Ovary (tissue), 3 donors: ENCODE data around the gene FOXM1.

Experiments used
- EP300 ChIP-seq: sonication (generic); formaldehyde crosslinking; IDR thresholded peaks from one replicate; pipeline ENCODE4 v1.6.1; 2017; ENCODE audit warnings: antibody characterized with exemption
- POLR2A ChIP-seq: fragments of 450-650 bp; IDR thresholded peaks from one replicate; pipeline ENCODE4 v1.6.1; 2017; ENCODE audit warnings: antibody characterized with exemption, mild to moderate bottlenecking, moderate library complexity
- TF ChIP-seq, protein P1 (sequence below), 3 donors: fragments of 450-650 bp in 2 of 3; fragments of 200-600 bp in 1 of 3; IDR thresholded peaks; one replicate each; pipeline versions ENCODE4 v1.5.1 to v1.8.0; 2016 to 2022; ENCODE audit warnings: antibody characterized with exemption in 3 of 3, mild to moderate bottlenecking in 1 of 3
- donor health status: DM: no; HTN: no; CAD: no.

DNA sequence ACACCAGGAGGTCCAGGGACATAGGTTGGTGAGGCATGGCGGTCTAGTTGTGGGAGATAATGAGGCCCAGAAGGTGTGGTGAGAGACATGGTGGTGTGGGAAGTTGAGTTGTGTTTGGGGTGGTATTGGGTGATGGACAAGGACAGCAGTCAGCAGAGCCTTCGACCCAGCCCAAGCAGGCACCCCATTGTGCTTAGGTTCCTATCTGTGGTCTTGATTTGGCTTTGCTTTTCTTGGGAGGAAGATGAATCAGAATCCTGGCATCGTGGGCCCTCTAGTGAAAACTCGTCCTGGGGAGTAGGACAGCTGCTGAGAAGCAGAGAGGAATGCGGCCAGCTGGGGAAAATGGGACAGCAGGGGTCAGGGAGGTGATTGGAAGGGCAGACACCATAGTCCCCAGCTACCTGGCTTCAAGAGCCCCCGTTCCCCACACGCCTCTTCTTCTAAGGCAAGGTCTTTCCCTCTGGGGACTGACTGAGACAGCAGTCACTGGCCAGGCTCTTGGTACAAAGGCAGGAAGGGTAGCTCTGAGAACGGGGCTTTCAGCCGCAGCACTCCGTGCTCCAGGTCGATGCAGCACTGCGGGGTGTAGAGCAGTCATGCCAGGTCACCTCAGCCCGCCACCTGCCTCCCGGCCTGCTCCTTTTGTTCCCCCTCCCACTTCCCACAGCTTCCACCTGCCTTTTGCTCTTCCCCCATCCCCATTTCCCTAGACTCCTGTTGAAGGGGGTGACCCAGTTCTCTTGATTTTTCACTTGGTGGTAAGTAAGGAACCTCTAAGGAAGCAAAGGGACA lies 50.1 kb downstream of the FOXM1 start:
- TF ChIP-seq, protein P1, sequence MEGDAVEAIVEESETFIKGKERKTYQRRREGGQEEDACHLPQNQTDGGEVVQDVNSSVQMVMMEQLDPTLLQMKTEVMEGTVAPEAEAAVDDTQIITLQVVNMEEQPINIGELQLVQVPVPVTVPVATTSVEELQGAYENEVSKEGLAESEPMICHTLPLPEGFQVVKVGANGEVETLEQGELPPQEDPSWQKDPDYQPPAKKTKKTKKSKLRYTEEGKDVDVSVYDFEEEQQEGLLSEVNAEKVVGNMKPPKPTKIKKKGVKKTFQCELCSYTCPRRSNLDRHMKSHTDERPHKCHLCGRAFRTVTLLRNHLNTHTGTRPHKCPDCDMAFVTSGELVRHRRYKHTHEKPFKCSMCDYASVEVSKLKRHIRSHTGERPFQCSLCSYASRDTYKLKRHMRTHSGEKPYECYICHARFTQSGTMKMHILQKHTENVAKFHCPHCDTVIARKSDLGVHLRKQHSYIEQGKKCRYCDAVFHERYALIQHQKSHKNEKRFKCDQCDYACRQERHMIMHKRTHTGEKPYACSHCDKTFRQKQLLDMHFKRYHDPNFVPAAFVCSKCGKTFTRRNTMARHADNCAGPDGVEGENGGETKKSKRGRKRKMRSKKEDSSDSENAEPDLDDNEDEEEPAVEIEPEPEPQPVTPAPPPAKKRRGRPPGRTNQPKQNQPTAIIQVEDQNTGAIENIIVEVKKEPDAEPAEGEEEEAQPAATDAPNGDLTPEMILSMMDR (IDR thresholded peaks at IDR 0.05): no peak
- TF ChIP-seq EP300 (no peak), POLR2A (no peak)
